ENCODE measurements around the gene HINT1.

HINT1 gene

GRCh38 chr5:131114754-131115153 lies 50.3 kb downstream of the HINT1 start:
- no peak for TF ChIP-seq CTCF (IDR thresholded peaks at IDR 0.05; ENCODE audit: control insufficient read depth, insufficient read depth, low read depth, low read length, missing control alignments)
- DNase-seq (ENCODE audit: low read depth) = no peak
- H3K4me3 ChIP-seq (ENCODE audit: control insufficient read depth, low read depth, low read length) = no peak overlapping the region

GRCh38 chr5:131112424-131112823 lies 52.6 kb downstream of the HINT1 start:
- no peak overlapping the region for H3K4me3 ChIP-seq (ENCODE audit: control insufficient read depth, low read depth, low read length)
- no peak for DNase-seq (ENCODE audit: low read depth)
- TF ChIP-seq CTCF (IDR thresholded peaks at IDR 0.05; ENCODE audit: control insufficient read depth, insufficient read depth, low read depth, low read length, missing control alignments) = no peak

- TF ChIP-seq CTCF (IDR thresholded peaks at IDR 0.05; ENCODE audit: control insufficient read depth, insufficient read depth, low read depth, low read length, missing control alignments) = no peak
- no peak overlapping the region for H3K4me3 ChIP-seq (ENCODE audit: control insufficient read depth, low read depth, low read length)
- no peak for DNase-seq (ENCODE audit: low read depth)
These were observed 54.8 kb downstream of the HINT1 start for GRCh38 chr5:131110256-131110594.

- DNase-seq (ENCODE audit: low read depth) = peak; percentile 5
- peak; percentile 56 for TF ChIP-seq CTCF (IDR thresholded peaks at IDR 0.05; ENCODE audit: control insufficient read depth, insufficient read depth, low read depth, low read length, missing control alignments)
- no peak overlapping the region for H3K4me3 ChIP-seq (ENCODE audit: control insufficient read depth, low read depth, low read length)
These were observed 55.4 kb downstream of the HINT1 start for GRCh38 chr5:131109540-131110255.
